GM19452 (cell line): ENCODE results near the gene PSMC5.
"Not testable (repeated sequence)": the region's sequence is repeated elsewhere in the genome, so short reads cannot be mapped to it uniquely, and the experiment has no call there.

Experiments used
- ATAC-seq: cut with Tn5 transposase; IDR thresholded peaks from one replicate; pipeline ENCODE4 v1.9.1; 2021; ENCODE audit not compliant: unreplicated experiment

PSMC5 gene

DNA sequence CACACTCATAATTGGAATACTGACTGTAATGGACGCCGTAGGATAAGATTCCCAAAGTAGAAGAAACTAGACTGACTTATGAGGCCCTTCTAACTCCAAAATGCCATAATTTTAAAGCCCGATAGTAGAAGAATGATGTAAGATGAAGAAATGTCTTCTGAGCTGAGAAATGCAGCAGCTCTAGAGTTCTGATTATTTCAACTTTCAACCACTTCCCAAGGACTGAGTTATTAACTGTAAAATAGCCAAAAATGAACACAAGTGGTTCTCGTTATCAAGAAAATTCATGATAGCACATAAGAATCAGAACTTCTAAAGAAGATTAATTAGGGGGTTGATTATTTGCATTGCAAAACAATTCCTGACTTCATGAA is 43.0 kb downstream of the PSMC5 start:
- ATAC-seq, result not testable (repeated sequence)

DNA sequence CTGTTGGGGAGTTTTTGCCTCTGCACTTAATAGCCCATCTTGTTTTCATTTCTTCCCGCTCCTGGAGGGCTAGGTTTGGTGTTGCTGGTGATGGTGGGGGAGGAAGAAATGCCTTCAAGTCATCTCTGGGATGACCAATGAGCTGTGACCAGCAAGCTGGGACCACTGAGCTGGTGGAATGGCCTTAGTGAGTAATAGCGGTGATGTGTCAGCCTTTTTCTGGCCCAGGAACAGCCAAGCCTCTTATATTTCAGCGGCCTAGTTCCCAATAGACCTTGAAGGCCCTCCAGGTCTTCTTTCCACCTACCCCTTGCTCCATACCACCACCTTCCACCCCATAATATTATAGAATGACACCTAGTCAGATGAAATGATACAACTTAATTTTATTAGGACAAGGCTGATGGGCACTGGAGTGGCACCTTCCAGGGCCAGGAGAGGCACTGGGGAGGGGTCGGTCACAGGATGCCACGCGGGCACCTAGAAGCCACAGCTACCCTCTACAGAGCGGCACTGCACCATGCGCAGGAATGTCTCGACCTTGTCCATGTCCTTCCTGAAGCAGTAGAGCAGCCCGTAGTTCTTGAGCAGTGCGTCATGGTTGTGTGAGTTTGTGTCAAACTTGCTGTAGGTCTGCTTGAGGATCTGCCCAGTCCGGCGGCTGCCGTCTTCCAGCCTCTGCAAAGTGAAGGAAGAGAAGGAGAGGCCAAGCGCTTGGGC is 44.6 kb downstream of the PSMC5 start:
- not testable (repeated sequence) for ATAC-seq

DNA sequence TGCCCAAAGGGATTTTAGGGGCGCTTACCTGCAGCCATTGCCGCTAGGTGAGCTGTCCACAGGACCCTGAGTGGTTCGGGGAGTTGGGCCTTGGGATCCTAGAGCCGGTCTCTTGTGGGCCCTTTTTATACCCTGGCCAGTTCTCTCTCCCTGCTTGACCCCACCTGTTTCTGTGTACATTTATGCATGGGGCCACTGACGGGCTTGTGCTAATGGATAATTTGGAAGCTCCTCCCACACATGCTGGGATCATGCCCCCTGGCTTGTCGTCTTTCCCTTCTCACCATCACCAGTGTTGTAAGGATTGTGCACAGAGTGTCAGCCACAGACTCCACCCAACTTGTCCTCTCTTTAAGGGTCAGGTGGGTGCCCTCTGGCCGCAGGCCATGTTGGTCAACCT is 46.3 kb downstream of the PSMC5 start, which contains the start of gene CSH2:
Gene CSH2 (minus strand): TSS at position 101 of the 400 bp plus-strand sequence. CDS start 63 bp downstream, at position 38.
- ATAC-seq, result not testable (repeated sequence)

DNA sequence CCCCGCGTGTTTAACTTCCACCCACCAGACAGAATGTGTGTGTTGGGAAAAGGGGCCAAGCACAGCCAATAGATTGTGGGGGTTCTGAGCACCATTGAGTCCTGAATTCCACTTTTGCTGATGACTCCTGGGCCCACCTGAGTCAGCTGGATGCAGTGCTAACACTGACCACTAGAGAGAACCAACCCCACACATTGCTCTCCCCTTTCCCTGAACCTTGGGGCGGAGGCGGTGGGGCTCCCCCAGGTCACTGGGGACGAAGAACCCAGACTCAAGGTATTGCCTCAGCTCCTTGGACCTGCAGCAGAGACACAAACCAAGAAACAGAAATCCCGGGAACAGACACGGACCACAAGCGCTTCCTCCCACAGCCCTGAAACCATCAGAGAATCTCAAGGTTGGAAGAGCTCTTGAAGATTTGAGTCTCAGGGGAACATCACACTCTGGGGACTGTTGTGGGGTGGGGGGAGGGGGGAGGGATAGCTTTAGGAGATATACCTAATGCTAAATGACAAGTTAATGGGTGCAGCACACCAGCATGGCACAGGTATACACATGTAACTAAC is 46.9 kb downstream of the PSMC5 start:
- not testable (repeated sequence) for ATAC-seq

DNA sequence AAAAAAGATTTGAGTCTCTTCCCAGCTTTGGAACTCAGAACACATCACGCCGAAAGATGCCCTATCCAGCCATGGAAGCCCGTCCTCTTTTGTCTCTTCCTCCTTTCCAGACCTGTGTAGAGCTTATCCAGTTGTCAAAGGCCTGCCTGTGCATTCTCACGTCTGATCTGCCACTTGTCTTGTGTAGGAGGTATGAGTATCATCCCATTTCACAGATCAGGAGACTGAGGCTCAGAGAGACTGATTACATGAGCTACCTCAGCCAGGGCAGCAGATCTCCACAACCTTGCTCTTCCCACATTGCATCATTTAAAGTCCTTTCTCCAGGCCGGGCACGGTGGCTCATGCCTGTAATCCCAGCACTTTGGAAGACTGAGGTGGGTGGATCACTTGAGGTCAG is 47.5 kb downstream of the PSMC5 start:
- ATAC-seq, result not testable (repeated sequence)

DNA sequence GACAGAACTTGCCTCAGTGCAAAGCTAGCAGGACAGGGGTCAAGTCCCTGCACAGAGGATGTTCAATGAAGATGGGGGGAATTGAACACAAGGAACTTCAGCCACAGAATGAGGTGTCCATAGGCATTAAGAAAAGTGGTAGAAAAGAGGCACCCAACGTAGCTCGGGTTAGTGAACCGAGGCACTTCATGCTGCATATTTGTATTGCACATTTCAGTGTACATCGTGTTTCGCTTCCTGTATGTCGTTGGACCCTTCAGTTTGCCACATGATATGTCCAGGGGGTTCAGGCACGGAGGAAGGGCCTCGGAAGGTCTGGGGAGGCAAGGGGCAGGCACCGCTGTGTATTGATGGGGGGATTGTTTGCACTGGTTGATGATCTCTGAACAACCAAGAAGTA is 51.2 kb downstream of the PSMC5 start:
- not testable (repeated sequence) for ATAC-seq

DNA sequence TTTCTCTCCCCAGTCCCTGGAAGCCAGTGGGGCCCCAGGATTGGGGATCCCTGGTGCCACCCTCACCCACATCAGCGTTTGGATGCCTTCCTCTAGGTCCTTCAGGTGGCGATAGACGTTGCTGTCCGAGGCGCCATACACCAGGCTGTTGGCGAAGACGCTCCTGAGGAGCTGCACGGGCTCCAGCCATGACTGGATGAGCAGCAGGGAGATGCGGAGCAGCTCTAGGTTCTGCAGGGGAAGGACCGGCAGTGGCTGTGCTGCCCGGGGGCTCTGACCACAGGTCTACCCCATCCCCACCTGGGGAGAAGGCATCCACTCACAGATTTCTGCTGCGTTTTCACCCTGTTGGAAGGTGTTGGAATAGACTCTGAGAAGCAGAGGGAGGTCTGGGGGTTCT is 53.5 kb downstream of the PSMC5 start:
- no peak for ATAC-seq

DNA sequence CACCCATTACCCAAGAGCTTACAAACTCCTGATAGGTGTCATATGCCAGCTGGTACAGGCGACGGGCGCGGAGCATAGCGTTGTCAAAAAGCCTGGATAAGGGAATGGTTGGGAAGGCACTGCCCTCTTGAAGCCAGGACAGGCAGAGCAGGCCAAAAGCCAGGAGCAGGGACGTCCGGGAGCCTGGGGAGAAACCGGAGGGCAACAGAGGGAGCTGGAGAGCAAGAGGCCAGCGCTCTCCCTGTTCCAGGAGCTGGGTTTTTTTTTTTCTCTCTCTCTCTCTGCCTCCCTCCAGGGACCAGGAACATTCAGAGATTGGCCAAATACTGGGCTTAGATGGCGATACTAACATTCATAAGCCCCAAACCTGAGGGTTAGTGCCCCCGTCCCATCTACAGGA is 54.1 kb downstream of the PSMC5 start:
- ATAC-seq, result not testable (repeated sequence)
